Measurements from ENCODE around the gene NRCAM.
"Not testable (repeated sequence)": the region's sequence is repeated elsewhere in the genome, so short reads cannot be mapped to it uniquely, and the experiment has no call there.

The NRCAM gene

DNA sequence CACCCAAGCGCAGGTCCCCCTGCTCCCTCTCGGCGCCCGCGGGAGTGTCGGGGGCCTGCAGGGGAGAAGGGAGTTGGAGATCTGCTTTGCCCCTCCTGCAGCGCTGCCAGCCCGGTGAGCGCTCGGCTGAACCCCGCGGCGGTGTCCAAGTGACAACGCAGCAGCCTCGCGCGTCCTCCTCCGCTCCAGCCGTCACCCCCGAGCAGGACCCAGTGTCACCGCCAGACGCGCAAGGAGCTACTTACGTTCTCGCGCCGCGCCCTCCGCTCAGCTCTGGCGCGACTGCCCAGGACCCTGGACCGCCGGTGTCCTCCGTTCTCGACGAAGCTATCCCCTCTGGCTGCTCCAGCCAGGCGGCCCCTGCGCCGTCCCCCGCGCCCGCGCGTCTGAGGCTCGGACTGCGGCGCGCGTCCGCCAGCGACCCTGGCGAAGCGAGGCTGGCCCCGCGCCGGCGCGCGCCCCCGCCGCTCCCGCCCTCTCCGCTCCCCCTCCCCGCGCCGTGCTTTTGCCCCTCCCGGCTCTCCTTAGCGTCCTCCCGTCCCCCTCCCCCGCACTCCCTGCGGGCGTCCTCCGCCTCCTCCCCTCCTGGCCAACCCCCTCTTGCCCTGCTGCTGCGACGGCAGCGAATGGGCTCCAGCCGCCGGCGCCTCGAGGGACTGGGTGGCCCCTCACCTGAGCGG is at the start of gene NRCAM:
Gene NRCAM, minus strand, starts transcription at position 439 of the 680 bp plus-strand sequence. CDS start 216,372 bp downstream, outside the sequence.
- no peak for DNase-seq (ENCODE audit: low read depth)

DNA sequence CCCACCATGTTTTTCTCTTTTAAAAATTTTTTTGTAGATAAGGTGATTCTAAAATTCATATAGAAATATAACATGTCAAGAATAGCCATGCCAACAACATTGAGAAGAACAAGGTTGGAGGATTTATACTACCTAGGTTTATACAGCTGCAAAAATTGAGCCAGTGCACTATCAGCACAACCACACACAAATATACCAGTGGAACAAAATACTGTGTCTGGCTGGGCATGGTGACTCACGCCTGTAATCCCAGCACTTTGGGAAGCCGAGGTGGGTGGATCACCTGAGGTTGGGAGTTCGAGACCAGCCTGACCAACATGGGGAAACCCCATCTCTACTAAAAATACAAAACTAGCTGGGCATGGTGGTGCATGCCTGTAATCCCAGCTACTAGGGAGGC is 48.3 kb upstream of the NRCAM start:
- DNase-seq (ENCODE audit: low read depth), result not testable (repeated sequence)

DNA sequence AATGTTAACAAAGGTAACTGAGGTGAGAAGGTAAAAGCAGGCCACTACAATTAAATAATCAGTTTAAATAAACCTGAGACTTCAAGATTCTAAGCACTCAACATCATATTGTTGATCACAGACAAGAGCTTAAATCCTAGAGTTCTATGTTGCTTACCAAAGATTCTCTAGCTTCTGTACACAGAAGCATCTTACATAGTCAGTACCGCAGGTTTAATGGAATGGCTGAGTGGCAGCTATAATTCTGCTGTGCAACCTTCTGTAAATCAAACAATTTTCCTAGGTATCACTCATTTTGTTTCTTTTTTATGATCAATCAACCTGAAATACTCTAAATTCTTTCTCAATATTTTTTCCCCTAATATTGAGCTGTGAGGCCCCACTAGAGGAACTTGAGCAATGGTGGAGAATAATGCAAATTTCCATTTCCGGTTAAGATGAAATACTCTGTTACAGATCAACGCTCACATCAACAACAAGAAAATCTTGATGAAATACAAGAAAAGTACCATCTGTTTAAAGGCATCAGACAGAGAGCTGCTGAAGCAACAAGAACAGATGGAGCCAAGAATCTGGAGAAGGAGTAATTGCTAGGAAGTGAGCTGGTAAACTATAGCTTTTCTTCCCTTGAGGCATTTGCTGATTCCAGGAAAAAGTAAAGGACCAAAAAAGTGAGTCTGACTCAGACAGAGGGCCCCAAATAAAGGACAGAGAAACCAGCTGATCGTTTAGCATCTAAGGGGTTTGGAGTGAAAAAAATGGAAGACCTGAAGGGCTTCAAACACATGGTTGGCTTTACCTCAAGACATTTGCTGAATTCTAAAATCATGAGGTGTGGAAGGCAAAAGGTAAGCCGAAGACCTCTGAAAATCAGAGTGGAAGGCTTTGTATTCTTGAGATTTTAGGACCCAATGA is 47.1 kb upstream of the NRCAM start:
- DNase-seq (ENCODE audit: low read depth), result no peak

DNA sequence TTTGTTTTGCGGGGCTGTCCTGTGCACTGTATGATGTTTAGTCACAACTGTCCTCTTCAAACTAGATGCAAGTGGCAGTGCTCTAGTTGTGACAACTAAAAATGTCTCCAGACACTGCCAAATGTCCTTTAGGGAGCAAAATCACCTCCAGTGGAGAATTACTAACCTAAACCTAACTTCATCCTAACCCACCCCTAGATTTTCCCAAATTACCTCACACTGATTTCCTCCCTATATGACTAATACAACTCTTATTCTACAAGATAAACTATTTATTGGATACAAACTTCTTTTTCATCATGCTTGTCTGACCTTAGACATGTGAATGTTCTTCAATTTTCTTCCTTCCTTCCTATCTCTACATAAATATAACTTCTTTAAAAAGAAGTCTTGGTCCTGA is 43.3 kb upstream of the NRCAM start:
- no peak for DNase-seq (ENCODE audit: low read depth)

DNA sequence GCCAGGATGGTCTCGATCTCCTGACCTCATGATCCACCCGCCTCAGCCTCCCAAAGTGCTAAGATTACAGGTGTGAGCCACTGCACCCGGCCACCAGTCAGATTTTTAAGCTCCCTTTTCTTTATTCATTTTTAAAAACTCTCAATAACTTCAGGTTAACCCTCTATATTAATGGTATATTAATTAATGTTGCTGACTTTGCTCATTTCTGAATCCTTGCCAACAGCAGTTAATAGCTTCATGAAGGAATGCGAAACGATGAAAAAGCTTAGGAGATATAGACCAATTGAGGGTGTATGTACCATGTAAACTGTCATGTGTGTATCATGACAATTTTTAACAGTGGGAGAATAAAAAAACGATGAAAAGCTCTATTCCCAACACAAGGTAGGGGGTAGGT is 42.2 kb upstream of the NRCAM start:
- no peak for DNase-seq (ENCODE audit: low read depth)

DNA sequence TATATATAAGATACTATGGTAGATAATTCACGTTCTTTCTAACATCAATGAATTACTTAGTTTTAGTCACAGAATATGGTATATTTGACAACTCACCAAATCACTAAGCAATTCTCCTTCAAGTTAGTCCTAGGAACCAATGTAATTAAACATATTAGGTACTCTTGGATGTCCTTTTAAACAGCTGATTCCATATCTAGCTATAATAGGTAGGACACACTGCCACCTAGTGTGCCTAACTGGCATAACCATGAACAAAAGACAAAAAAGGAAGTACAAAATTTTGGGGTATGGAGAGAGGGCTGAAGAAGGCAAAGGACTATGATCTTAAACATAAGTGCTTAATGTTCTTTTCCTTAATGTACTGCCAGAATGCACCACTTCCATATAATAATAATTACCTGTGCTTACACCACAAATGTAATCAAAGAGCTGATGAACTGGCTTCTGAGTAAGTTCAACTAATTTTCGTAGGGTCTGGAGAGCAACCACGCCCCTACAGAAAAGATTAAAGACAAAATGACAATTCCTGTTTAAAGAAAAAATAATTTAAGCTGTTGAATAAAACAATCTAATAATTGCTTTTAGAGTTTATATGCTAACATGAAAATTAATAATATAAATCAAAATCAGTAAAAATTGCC is 41.0 kb upstream of the NRCAM start:
- no peak for DNase-seq (ENCODE audit: low read depth)

DNA sequence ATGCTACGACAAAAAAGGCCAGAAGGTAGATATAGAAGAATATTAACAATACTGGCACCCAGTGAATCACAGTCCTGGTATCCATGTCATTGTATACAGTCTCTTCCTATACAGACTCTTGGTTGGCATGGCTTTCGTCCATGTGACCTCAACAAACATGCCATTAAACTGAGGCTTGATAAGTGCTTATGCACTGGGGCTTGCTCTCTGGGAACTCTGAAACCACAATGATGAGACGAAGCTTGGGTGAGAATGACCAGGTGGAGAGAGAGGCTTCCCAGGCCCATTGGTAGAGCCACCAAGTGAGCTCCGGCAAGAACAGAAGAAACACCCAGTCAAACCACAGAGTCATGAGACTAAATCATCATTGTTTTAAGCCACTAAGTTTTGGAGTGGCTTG is 36.5 kb upstream of the NRCAM start:
- DNase-seq (ENCODE audit: low read depth), result no peak

DNA sequence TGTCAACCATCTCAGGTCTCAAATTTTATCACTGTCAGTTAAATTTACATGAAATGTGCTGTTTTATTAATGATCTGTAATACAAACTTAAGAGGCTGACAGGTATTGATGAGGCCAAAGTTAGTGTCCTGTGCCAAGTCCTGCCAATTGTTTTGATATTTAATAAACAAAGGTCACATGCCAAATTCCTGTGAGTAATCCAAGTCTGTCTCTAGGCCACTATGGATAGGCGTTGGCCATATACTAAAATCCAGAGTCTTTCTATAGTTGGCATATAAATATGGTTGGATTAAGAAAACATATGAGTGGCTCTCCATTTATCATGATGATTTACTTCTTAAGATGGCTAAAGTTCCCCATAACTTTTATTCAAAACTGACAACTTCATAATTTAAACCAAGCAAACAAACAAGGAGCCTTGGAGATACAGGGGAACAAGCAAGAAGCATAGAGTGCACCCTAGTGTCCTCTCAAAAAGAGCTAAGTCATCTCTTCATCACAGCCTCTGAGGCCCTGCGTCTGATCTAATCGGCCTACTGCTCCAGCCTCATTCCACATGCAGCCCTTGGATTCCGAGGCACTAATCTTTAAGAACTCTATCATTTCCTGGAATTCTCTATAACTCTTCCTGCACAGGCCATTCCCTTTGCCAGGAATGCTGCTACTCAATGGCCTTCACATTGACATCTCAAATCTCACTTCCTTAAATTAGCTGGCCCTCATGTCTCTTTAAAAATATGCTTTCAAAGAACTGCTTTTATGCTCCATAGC is 32.7 kb upstream of the NRCAM start:
- no peak for DNase-seq (ENCODE audit: low read depth)

DNA sequence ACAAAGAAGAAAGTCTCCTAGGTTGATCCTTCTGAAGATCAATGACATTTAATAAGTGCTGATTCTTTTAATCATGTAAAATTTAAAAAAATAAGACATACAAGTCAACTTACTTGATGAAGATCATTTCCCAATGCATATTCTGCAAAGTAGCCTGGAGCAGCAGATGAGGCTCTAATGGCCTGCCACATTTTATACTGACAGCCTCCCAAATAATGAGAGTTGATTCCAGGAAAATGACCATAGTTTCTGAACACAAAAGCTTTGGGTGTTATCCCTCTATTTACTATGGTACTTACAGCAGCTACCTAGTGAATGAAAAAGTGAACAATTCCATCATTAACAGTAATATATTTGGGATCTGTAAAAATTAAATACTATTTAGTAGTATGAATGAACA is 31.4 kb upstream of the NRCAM start:
- no peak for DNase-seq (ENCODE audit: low read depth)

DNA sequence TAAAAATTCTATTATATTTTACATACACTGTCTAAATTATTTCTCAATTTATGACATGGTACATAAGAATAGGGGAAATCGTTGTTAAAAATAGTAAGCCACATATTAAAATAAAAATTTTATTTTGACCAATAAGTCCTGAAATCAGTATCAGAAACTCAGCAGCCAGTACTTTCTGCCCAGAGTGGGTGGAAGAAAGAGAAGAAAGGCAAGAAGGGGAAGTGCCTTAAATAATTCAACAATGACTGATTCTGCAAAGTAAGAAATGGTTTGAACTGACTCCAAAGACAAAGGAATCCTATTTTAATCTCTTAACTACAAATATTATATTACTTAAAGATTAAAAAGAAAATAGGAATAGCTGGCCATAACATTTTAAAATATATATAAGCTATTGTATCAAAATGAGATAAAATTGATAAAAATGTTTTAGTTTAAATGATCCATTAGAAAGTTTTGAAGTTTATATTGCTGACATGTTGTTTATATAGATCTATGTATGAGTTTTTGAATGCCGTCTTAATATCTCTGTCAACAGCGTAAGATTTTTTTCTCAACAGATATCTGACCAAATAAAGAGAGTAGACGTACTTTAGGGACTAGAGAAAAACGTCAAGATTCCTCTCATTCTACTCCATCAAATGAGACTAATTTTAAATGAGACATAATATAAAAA is 30.2 kb upstream of the NRCAM start:
- DNase-seq (ENCODE audit: low read depth), result no peak

DNA sequence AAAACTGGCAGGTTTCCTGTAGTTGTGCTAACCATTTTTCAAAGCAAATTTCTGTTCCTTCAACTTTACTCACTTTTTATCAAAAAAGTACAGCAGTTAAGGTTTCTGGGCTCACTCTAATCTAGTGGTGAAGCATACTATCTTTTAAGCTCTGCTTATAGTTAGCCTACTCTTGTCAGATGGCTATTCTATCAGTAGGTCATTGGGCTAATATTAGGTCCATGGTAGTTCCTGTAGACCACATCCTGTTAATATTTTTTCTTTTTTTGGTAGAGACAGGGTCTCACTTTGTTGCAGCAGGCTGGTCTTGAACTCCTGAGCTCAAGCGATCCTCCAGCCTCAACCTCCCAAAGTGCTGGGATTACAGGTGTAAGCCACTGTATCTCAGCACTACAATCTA is 27.9 kb upstream of the NRCAM start:
- DNase-seq (ENCODE audit: low read depth), result no peak

DNA sequence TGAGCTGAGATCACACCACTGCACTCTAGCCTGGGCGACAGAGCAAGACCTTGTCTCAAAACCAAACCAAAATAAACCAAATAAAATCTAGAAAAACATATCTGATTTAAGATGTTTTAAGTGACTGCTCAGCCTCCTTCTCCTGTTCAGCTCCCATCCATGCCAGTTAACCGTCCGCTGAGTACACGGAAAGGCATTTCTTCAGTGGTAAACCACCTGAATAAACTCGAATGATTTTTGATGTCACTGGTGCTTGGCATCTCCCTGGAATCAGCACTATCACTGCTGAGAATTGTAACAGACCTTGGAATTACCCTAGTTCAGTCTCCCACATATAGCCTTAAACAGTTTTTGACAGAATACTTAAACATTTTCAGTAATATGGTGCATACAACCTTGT is 24.1 kb upstream of the NRCAM start:
- DNase-seq (ENCODE audit: low read depth), result no peak

DNA sequence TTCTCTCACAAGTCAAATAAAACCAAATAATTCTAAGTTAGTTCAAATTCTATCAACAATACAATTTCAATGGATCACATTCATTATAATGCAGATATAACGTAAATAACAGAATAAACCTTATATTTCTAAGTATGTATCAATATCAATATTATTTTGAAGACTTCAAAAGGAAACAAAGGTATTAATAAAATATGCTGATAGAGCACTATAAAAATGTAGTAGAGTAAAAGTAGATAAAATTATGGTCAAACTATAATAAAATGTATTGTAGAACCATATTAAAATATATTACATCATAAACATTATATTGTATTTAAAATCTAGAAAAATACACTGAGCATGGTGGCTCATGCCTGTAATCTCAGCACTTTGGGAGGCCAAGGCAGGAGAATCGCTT is 23.5 kb upstream of the NRCAM start:
- DNase-seq (ENCODE audit: low read depth), result no peak

DNA sequence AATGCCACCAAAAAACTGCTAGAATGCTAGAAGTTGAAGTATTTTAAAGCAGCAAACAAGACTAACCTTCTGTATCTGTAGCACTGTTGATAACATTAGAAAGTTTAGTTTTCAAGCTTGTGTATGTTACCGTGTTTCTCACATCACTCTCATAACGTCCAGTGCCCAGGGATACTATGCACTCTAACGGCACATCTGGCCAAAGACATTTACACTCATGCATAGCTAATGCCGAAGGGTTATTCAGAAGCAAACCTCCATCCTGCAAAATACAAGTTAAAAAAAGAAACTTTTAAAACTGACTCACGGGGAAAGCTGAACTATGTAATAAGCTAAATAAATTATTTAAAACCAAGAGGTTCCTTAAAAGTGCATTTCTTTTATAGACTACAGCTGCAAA is 22.9 kb upstream of the NRCAM start:
- DNase-seq (ENCODE audit: low read depth), result no peak

DNA sequence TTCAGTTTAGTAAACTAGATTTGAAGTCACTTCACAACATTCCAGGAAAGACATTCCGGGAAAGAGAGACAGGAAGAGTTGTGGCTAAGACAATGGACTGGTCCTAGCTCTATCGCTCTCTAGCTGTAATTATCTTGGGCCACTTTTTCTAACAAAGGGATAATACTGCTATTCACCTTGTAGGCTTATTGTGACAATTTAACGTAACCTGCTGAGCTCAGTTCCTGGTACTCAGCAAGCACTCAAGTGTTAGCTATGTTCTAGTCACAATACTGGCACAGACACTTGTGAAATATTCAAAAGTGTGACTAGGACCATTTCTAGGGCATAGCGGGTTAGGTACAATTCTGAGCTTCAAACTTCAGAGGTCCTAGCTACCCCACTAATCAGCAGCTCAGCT is 12.0 kb upstream of the NRCAM start:
- DNase-seq (ENCODE audit: low read depth), result no peak

DNA sequence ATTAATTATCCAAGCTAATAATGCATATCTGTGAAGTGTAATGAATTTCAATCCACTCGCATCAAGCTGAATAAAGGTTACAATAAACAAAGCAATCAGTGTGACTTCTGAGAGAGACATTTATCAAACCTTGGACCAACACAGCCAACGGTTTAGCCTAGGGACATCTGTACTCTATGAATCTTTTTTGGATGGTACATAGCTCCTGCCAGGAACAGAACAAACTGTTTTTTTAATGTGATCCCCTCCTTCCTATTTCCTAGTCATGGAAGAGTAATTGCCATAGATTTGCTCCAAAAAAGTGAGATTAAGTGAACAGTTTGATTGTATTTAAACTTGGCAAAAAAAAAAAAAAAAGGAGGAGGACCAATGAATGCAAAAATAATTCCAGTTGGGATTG is 11.2 kb upstream of the NRCAM start:
- no peak for DNase-seq (ENCODE audit: low read depth)

DNA sequence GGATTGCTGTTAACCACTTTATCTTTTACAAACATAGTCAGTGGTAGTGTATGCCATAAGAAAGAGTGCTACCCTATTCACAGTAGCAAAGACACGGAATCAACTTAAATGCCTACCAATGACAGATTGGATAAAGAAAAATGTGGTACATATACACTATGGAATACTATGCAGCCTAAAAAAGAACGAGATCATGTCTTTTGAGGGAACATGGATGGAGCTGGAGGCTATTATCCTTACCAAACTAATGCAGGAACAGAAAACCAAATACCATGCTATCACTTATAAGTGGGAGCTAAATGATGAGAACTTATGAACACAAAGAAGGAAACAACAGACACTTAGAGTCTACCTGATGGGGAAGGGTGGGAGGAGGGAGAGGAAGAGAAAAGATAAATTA is 10.1 kb upstream of the NRCAM start:
- DNase-seq (ENCODE audit: low read depth), result not testable (repeated sequence)

DNA sequence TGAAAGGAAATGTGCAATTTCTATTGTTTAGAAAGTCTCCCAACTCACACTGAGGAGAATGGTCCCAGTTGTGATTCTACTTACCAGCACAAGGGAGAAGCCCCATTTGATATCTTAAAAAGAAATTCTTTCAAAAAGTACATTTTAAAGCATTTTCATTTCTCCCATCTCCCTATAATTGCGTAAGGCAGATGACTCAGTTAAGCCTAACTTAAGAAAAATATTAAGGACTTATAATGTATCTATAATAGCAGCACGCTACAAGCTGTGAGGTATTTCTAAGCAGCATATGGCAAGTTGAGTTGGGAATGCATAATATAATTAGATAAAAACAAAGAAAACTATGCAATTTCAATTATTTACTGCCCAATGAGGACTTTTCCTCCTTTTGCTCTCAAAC is 8.5 kb upstream of the NRCAM start:
- no peak for DNase-seq (ENCODE audit: low read depth)

DNA sequence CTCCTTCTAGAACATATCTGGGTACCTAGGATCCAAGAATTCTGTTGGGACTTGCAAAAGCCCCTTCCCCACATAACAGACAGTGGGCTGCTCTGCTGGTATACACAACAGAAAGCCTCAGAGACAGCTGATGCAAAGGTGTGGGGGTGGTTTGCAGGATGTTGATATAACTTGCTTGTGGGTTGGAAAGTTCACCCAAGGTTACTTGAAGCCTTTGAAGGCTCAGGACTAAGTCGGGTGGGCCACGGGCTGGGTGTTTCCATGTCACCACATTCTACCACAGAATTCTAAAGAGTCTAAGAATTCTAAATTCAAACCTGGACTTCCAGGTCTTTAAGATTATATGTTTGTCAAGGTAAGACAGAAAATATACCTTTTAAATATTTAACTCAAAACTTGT is 7.4 kb upstream of the NRCAM start:
- no peak for DNase-seq (ENCODE audit: low read depth)

DNA sequence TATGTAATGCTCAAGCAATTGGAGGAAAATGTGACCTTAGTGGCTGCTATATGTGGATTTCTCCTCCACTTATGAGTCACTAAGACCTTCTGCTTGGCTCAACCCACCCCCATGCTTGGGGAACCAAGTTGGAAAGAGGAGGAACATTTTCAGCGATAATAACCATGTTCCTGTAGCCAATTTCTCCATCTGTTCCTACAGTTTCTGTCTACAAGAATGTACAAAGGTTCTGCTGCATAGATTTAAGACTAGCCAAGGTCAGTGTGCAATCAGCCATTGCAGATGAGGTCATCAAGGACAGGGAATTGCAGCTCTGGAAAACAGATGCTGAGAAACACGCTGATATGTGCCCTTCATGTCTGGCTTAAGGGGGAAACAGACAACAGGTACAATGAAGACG is 5.6 kb upstream of the NRCAM start:
- no peak for DNase-seq (ENCODE audit: low read depth)

DNA sequence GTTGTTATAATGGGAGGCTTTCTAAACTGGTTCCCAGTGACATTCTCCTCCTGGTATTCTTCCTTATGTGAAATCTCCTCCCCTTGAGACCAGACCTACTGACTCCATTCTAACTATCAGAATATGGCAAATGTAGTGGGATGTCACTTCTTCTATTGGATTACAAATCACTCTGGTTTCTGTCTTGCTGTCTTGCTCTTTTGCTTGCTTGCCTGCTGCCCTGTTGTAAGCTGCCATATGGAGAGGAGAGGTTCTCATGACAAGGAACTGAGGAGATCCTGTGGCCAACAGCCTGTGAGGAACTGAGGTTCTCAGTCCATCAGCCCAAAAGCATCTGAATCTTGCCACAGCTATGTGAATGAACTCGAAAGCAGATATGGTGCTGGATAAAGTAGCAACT is 4.7 kb upstream of the NRCAM start:
- DNase-seq (ENCODE audit: low read depth), result no peak

Measured in T-helper 22 cell (primary cell).